IMR-90 (cell line): ENCODE data around the gene ACTRT3.

Experiments used
- CTCF ChIP-seq: conservative IDR thresholded peaks from 2 replicates; pipeline ENCODE4 v1.5.1; 2012; ENCODE audit warnings: mild to moderate bottlenecking, low read depth, low read length, improper control_type of control experiment
- FOS ChIP-seq: fragments of 150-350 bp; IDR thresholded peaks from 2 replicates; pipeline ENCODE4 v1.6.1; 2016; ENCODE audit warnings: low read depth, low read length
- MXI1 ChIP-seq: IDR thresholded peaks from 2 replicates; pipeline ENCODE4 v1.6.1; 2012; ENCODE audit warnings: low read depth, mild to moderate bottlenecking, low read length, moderate library complexity, borderline replicate concordance
- POLR2A ChIP-seq: IDR thresholded peaks from 2 replicates; pipeline ENCODE4 v1.6.1; 2012; ENCODE audit warnings: mild to moderate bottlenecking, low read depth, low read length
- RAD21 ChIP-seq: IDR thresholded peaks from 2 replicates; pipeline ENCODE4 v1.6.1; 2012; ENCODE audit warnings: low read length, improper control_type of control experiment

GRCh38 chr3:169790219-169790618 is 20.9 kb upstream of the ACTRT3 start:
- no peak for TF ChIP-seq CTCF
- TF ChIP-seq POLR2A = no peak
- no peak for TF ChIP-seq RAD21
- no peak for TF ChIP-seq FOS
- TF ChIP-seq MXI1 = no peak
